ENCODE measurements around the gene RAPGEF5. TPM values are rescaled to one million over a fixed set of nuclear protein-coding genes. Genes with fewer than 3 reads are reported as not detected.
A peak's percentile ranks its signal among the peaks of the same experiment; 100 is the strongest.

RAPGEF5 gene
- total and polyA plus RNA-seq, 4 experiments from 2014 or later, result not detected

GRCh38 chr7:22295402-22296264 lies 61.3 kb downstream of the RAPGEF5 start:
- POLR2A ChIA-PET (ENCODE audit: partially characterized antibody), result no interaction called here
- peaks cover 0 to 1% (median 0%) of the 10 kb centered on the region in 8 donors for H3K9me3 Mint-ChIP-seq
- no peaks in the 10 kb centered on the region for H3K4me1 Mint-ChIP-seq
- H3K36me3 ChIP-seq (ENCODE audit: insufficient read depth, low read length), result no peaks in the 10 kb centered on the region
- no peaks in the 10 kb centered on the region for H3K36me3 Mint-ChIP-seq
- CTCF ChIA-PET (ENCODE audit: partially characterized antibody), result no interaction called here
- intact Hi-C loops (cut with micrococcal nuclease), result no loop called here
- peaks cover 5 to 7% of the 10 kb centered on the region in 2 donors for H3K27me3 Mint-ChIP-seq
- H3K4me1 ChIP-seq (ENCODE audit: insufficient read depth, low read length), result no peaks in the 10 kb centered on the region
- H3K4me3 ChIP-seq (ENCODE audit: low read length in 2 of 2), result no peak overlapping the region
- DNase-seq, result no peak
- no peaks in the 10 kb centered on the region for H3K27me3 ChIP-seq (ENCODE audit: insufficient read depth, low read length)
- H3K27ac ChIP-seq (ENCODE audit: low read depth, low read length), result no peak overlapping the region
- H3K9me3 ChIP-seq (ENCODE audit: control insufficient read depth in 1 of 2, low read length in 2 of 2), result no peaks in the 10 kb centered on the region
- H3K27ac Mint-ChIP-seq, result peak overlapping the region in 1 of 7 donors; percentile 38
- H3K4me3 Mint-ChIP-seq, result no peak overlapping the region

DNA sequence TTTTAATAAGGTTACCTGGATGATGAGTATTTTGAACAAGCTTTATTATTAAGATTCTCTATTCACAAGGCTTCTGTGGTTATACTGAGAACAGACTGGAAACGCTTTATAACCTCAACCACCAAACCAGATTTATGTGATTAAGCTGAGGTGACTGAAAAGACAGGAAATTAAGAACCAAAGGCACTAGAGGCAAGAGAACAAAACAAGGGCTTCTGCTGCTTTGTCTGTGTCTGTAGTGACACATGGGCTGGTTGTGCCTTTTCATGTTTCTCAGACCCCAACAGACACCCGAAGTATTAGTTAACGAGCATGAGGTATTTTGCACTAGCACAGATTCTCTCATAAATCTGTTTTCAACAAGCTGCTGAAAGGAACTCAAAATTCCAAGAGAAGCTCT lies 64.4 kb downstream of the RAPGEF5 start:
- Histone ChIP-seq H3K9me3 (ENCODE audit: control insufficient read depth in 1 of 2, low read length in 2 of 2) (no peaks in the 10 kb centered on the region), H3K4me1 (ENCODE audit: insufficient read depth, low read length) (no peaks in the 10 kb centered on the region), H3K27me3 (ENCODE audit: insufficient read depth, low read length) (no peaks in the 10 kb centered on the region), H3K4me3 (ENCODE audit: low read length in 2 of 2) (no peak overlapping the region), H3K36me3 (ENCODE audit: insufficient read depth, low read length) (no peaks in the 10 kb centered on the region), H3K27ac (ENCODE audit: low read depth, low read length) (no peak overlapping the region)
- CTCF ChIA-PET (ENCODE audit: partially characterized antibody), result no interaction called here
- Mint-ChIP-seq H3K27me3 (peaks cover 7 to 8% of the 10 kb centered on the region in 2 donors), H3K36me3 (no peaks in the 10 kb centered on the region), H3K9me3 (peaks cover 0 to 2% (median 0%) of the 10 kb centered on the region in 8 donors), H3K4me3 (no peak overlapping the region), H3K4me1 (peaks cover 0 to 2% (median 0%) of the 10 kb centered on the region in 4 donors), H3K27ac (no peak overlapping the region)
- no peak for DNase-seq
- intact Hi-C loops (cut with micrococcal nuclease), result no loop called here
- POLR2A ChIA-PET (ENCODE audit: partially characterized antibody), result no interaction called here

DNA sequence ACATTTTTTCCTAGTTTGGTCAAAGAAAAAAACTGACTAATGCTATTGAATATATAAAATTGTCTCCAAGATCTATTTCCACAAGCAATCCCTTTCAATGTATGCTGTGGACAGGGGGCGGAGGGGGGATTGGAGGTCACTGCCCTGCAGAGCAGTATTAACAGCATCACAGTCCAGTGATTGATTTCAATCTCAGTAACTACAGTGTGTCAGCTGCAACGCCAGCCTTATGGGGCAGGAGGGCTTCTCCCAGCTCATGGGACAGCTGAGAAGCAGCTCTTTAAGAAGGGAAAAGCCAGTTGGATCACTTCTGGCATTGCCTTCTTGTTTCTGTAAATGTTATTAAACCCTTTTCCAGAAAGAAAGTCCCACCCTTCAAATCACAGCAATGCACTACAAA lies 65.0 kb downstream of the RAPGEF5 start:
- no peak overlapping the region for H3K27ac Mint-ChIP-seq
- peaks cover 0 to 3% (median 0%) of the 10 kb centered on the region in 8 donors for H3K9me3 Mint-ChIP-seq
- H3K4me1 ChIP-seq (ENCODE audit: insufficient read depth, low read length), result no peaks in the 10 kb centered on the region
- H3K36me3 Mint-ChIP-seq, result no peaks in the 10 kb centered on the region
- no peaks in the 10 kb centered on the region for H3K36me3 ChIP-seq (ENCODE audit: insufficient read depth, low read length)
- POLR2A ChIA-PET (ENCODE audit: partially characterized antibody), result no interaction called here
- no peak for DNase-seq
- no peak overlapping the region for H3K4me3 ChIP-seq (ENCODE audit: low read length in 2 of 2)
- peaks cover 7 to 8% of the 10 kb centered on the region in 2 donors for H3K27me3 Mint-ChIP-seq
- intact Hi-C loops (cut with micrococcal nuclease), result no loop called here
- CTCF ChIA-PET (ENCODE audit: partially characterized antibody), result no interaction called here
- no peaks in the 10 kb centered on the region for H3K27me3 ChIP-seq (ENCODE audit: insufficient read depth, low read length)
- H3K4me3 Mint-ChIP-seq, result no peak overlapping the region
- H3K4me1 Mint-ChIP-seq, result peaks cover 0 to 2% (median 0%) of the 10 kb centered on the region in 4 donors
- H3K9me3 ChIP-seq (ENCODE audit: control insufficient read depth in 1 of 2, low read length in 2 of 2), result no peaks in the 10 kb centered on the region
- H3K27ac ChIP-seq (ENCODE audit: low read depth, low read length), result no peak overlapping the region

DNA sequence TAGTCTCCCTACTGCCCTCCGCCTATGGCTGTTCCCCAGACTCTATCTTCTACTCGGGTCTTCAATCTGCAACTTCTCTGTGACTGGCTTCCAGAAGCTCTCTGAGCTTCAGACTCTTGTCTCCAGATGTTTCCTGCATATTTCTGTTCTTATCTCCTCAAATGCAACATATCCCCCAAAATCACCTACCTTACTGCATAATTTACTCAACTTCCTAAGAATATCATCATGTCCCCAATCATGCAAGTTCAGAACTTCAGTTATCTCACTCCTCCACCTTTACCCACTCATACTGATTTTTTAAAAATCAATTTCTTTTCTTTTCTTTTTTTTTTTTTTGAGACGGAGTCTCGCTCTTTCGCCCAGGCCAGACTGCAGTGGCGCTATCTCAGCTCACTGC lies 68.8 kb downstream of the RAPGEF5 start:
- peaks cover 0 to 3% (median 0%) of the 10 kb centered on the region in 8 donors for H3K9me3 Mint-ChIP-seq
- ChIA-PET POLR2A (ENCODE audit: partially characterized antibody) (no interaction called here), CTCF (ENCODE audit: partially characterized antibody) (no interaction called here)
- peaks cover 5 to 8% of the 10 kb centered on the region in 2 donors for H3K27me3 Mint-ChIP-seq
- H3K36me3 Mint-ChIP-seq, result no peaks in the 10 kb centered on the region
- H3K4me3 ChIP-seq (ENCODE audit: low read length in 2 of 2), result no peak overlapping the region
- H3K4me1 Mint-ChIP-seq, result peaks cover 0 to 2% (median 0%) of the 10 kb centered on the region in 4 donors
- H3K4me3 Mint-ChIP-seq, result no peak overlapping the region
- no peak overlapping the region for H3K27ac ChIP-seq (ENCODE audit: low read depth, low read length)
- intact Hi-C loops (cut with micrococcal nuclease), result no loop called here
- H3K9me3 ChIP-seq (ENCODE audit: control insufficient read depth in 1 of 2, low read length in 2 of 2), result no peaks in the 10 kb centered on the region
- no peak overlapping the region for H3K27ac Mint-ChIP-seq
- H3K27me3 ChIP-seq (ENCODE audit: insufficient read depth, low read length), result no peaks in the 10 kb centered on the region
- no peaks in the 10 kb centered on the region for H3K4me1 ChIP-seq (ENCODE audit: insufficient read depth, low read length)
- no peaks in the 10 kb centered on the region for H3K36me3 ChIP-seq (ENCODE audit: insufficient read depth, low read length)
- no peak for DNase-seq

- intact Hi-C loops (cut with micrococcal nuclease), result no loop called here
- no peak overlapping the region for H3K27ac Mint-ChIP-seq
- H3K27me3 Mint-ChIP-seq, result peaks cover 7 to 8% of the 10 kb centered on the region in 2 donors
- no peaks in the 10 kb centered on the region for H3K36me3 Mint-ChIP-seq
- Histone ChIP-seq H3K27me3 (ENCODE audit: insufficient read depth, low read length) (no peaks in the 10 kb centered on the region), H3K27ac (ENCODE audit: low read depth, low read length) (no peak overlapping the region), H3K36me3 (ENCODE audit: insufficient read depth, low read length) (no peaks in the 10 kb centered on the region), H3K4me3 (ENCODE audit: low read length in 2 of 2) (no peak overlapping the region), H3K4me1 (ENCODE audit: insufficient read depth, low read length) (no peaks in the 10 kb centered on the region), H3K9me3 (ENCODE audit: control insufficient read depth in 1 of 2, low read length in 2 of 2) (no peaks in the 10 kb centered on the region)
- ChIA-PET CTCF (ENCODE audit: partially characterized antibody) (no interaction called here), POLR2A (ENCODE audit: partially characterized antibody) (no interaction called here)
- peaks cover 0 to 2% (median 0%) of the 10 kb centered on the region in 4 donors for H3K4me1 Mint-ChIP-seq
- H3K4me3 Mint-ChIP-seq, result no peak overlapping the region
- H3K9me3 Mint-ChIP-seq, result peaks cover 0 to 3% (median 0%) of the 10 kb centered on the region in 8 donors
- DNase-seq, result no peak
These were observed 69.5 kb downstream of the RAPGEF5 start for GRCh38 chr7:22287412-22287811.

DNA sequence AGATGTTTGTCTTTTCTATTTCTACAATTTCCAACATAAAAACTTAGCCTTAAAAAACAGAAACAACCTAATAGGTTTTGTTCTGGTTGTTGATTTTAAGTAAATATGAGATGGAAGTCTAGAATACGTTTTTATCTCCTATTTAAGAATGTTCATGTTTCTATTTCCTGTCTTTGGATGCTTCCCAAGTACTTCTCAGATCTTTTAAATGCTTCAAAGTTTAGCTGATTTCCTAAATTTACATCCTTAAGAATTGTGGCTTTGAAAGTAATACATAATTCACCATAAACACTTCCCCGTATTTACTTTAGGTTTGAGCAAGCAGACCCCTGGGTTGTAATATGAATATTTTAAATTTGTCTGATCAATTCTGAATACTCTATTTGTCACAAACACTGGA lies 70.5 kb downstream of the RAPGEF5 start:
- no peaks in the 10 kb centered on the region for H3K36me3 Mint-ChIP-seq
- peaks cover 0 to 2% (median 0%) of the 10 kb centered on the region in 4 donors for H3K4me1 Mint-ChIP-seq
- peaks cover 0 to 3% (median 0%) of the 10 kb centered on the region in 8 donors for H3K9me3 Mint-ChIP-seq
- Histone ChIP-seq H3K4me3 (ENCODE audit: low read length in 2 of 2) (no peak overlapping the region), H3K27me3 (ENCODE audit: insufficient read depth, low read length) (no peaks in the 10 kb centered on the region), H3K27ac (ENCODE audit: low read depth, low read length) (no peak overlapping the region), H3K36me3 (ENCODE audit: insufficient read depth, low read length) (no peaks in the 10 kb centered on the region), H3K4me1 (ENCODE audit: insufficient read depth, low read length) (no peaks in the 10 kb centered on the region), H3K9me3 (ENCODE audit: control insufficient read depth in 1 of 2, low read length in 2 of 2) (no peaks in the 10 kb centered on the region)
- DNase-seq, result no peak
- no peak overlapping the region for H3K4me3 Mint-ChIP-seq
- H3K27me3 Mint-ChIP-seq, result peaks cover 8 to 9% of the 10 kb centered on the region in 2 donors
- ChIA-PET CTCF (ENCODE audit: partially characterized antibody) (no interaction called here), POLR2A (ENCODE audit: partially characterized antibody) (no interaction called here)
- H3K27ac Mint-ChIP-seq, result no peak overlapping the region
- intact Hi-C loops (cut with micrococcal nuclease), result no loop called here

- Histone ChIP-seq H3K4me3 (ENCODE audit: low read length in 2 of 2) (no peak overlapping the region), H3K36me3 (ENCODE audit: insufficient read depth, low read length) (no peaks in the 10 kb centered on the region), H3K9me3 (ENCODE audit: control insufficient read depth in 1 of 2, low read length in 2 of 2) (no peaks in the 10 kb centered on the region), H3K4me1 (ENCODE audit: insufficient read depth, low read length) (no peaks in the 10 kb centered on the region), H3K27ac (ENCODE audit: low read depth, low read length) (no peak overlapping the region), H3K27me3 (ENCODE audit: insufficient read depth, low read length) (no peaks in the 10 kb centered on the region)
- Mint-ChIP-seq H3K27me3 (peaks cover 0 to 4% of the 10 kb centered on the region in 2 donors), H3K36me3 (no peaks in the 10 kb centered on the region), H3K4me1 (no peaks in the 10 kb centered on the region), H3K4me3 (no peak overlapping the region), H3K27ac (no peak overlapping the region), H3K9me3 (no peaks in the 10 kb centered on the region)
- CTCF ChIA-PET (ENCODE audit: partially characterized antibody), result no interaction called here
- no peak for DNase-seq
- intact Hi-C loops (cut with micrococcal nuclease), result no loop called here
- POLR2A ChIA-PET (ENCODE audit: partially characterized antibody), result no interaction called here
These were observed 75.5 kb downstream of the RAPGEF5 start for GRCh38 chr7:22281481-22281880.
